ENCODE results near the gene RPL29. TPM values are rescaled to one million over a fixed set of nuclear protein-coding genes. Genes with fewer than 3 reads are reported as not detected.

The RPL29 gene
- total and polyA plus RNA-seq, 2 of the 13 experiments (the other 11 are each of a cell fraction or from before 2014, with no cell fraction given), result 1,348 to 2,263 TPM

- TF ChIP-seq TBX2 (CRISPR knock-in tag; IDR thresholded peaks at IDR 0.05; ENCODE audit: borderline replicate concordance), result no peak
- TF ChIP-seq ZNF260 (CRISPR knock-in tag; IDR thresholded peaks at IDR 0.05; ENCODE audit: borderline replicate concordance, low read depth), result no peak
Observed at GRCh38 chr3:52001443-52001974, 5.8 kb upstream of the RPL29 start (continued).

DNA sequence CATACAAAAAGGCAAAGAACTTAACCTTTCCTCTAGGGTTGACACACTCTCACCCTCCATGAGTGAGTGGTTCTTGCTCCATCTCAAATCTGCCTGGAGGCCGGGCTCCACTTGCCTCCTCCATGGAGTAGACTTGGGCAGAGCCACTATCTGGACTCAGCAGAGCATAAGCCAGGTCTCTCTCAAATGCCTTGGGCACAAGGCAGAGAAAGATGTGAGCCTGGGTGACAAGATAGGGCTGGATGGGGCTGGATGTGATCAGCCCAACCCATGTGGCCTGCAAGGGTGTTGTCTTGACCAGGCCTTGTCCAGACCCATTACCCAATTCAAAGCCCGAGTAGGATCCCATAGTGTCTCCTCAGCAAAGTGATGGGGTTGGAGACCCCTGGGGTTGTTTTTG, 4.2 kb upstream of the RPL29 start:
- DNase-seq (ENCODE audit: low spot score), result no peak
- ChIA-PET POLR2A (no interaction called here), CTCF (ENCODE audit: low intra/inter-chr PET ratio, low total read pairs) (interaction anchor here (9.0 kb wide), 1 partner anchor 144 kb away, joined by 110 read pairs; no protein-coding TSS in a partner anchor)
- H3K9ac ChIP-seq (ENCODE audit: insufficient read depth, low read depth, low read length), result no peak overlapping the region
- TF ChIP-seq PPARG (CRISPR knock-in tag; conservative IDR thresholded peaks at IDR 0.05) (no peak), ATF6 (CRISPR knock-in tag; conservative IDR thresholded peaks at IDR 0.05) (no peak), ZMYM4 (CRISPR knock-in tag; IDR thresholded peaks at IDR 0.05) (no peak), ZNF597 (CRISPR knock-in tag; IDR thresholded peaks at IDR 0.05) (no peak), ZNF841 (CRISPR knock-in tag; IDR thresholded peaks at IDR 0.05; ENCODE audit: borderline replicate concordance) (no peak), MBD4 (IDR thresholded peaks at IDR 0.05; ENCODE audit: borderline replicate concordance, low read length) (no peak), ONECUT2 (CRISPR knock-in tag; IDR thresholded peaks at IDR 0.05) (no peak), ZSCAN12 (CRISPR knock-in tag; IDR thresholded peaks at IDR 0.05) (no peak)
- in situ Hi-C loops (cut with HindIII; ENCODE audit: extremely low pct_ligation_motif_present, low pct_unique_long_range_greater_than_20kb), result loop anchor here (5.0 kb wide), 2 partner anchors 42 to 142 kb away; no protein-coding TSS in a partner anchor
- ATAC-seq, result no peak
- 21% methylated on average over 1 of the region's 2 CpGs for WGBS (ENCODE audit: low lambda C conversion rate)
- H3K4me1 ChIP-seq (ENCODE audit: insufficient read depth, low read length), result peaks cover 47% of the 10 kb centered on the region
- peaks cover 0 to 27% of the 10 kb centered on the region in 2 experiments; a peak in 3 of 5 replicates for H3K27me3 ChIP-seq (ENCODE audit: control insufficient read depth in 1 of 2, insufficient read depth in 2 of 2, low read length in 2 of 2)
- no peak overlapping the region for H3K27ac ChIP-seq (ENCODE audit: extremely low read length, insufficient read depth, low read length)
- no peak overlapping the region for H3K4me3 ChIP-seq (replicated peaks in 1 of 3; ENCODE audit: insufficient read depth in 1 of 3, low read depth in 2 of 3, low read length in 3 of 3)
- H2AFZ ChIP-seq (ENCODE audit: low read length), result peak overlapping the region; percentile 9
- H3K36me3 ChIP-seq (replicated peaks in 1 of 2; ENCODE audit: control insufficient read depth in 1 of 2, insufficient read depth in 2 of 2, low read length in 2 of 2), result peaks cover 0 to under 1% of the 10 kb centered on the region in 2 experiments; a peak in 1 of 5 replicates
- H4K20me1 ChIP-seq (ENCODE audit: insufficient read depth, low read length), result no peaks in the 10 kb centered on the region
- H3K4me2 ChIP-seq (ENCODE audit: low read depth, low read length), result no peak overlapping the region
- peaks cover 8% of the 10 kb centered on the region for H3K79me2 ChIP-seq (ENCODE audit: insufficient read depth, low read length)
- no peak for FAIRE-seq
- H3K9me3 ChIP-seq (ENCODE audit: low read length), result no peaks in the 10 kb centered on the region
- BruUV-seq (replicated peaks), result no TSS peak
- intact Hi-C loops (cut with micrococcal nuclease; ENCODE audit: unreplicated experiment), result no loop called here

Measured in HepG2 (cell line).